Esophagus mucosa (tissue), 1 donor: ENCODE measurements around the gene GREM2. TPM values are rescaled to one million over a fixed set of nuclear protein-coding genes. Genes with fewer than 3 reads are reported as not detected.

ENCODE experiments used
- ATAC-seq: fragments of 200-7000 bp; cut with Tn5 transposase; one replicate; pipeline ENCODE4 v1.9.1; 2020
- total RNA-seq: library from RNA; stranded (reverse); gene quantifications from one replicate; pipeline ENCODE4 v1.2.4, GENCODE V29; 2023
- donor health status: DM: yes; HTN: yes; CAD: no.

Gene GREM2
- total RNA-seq, 1 donor from 2014 or later, result 0.52 TPM

DNA sequence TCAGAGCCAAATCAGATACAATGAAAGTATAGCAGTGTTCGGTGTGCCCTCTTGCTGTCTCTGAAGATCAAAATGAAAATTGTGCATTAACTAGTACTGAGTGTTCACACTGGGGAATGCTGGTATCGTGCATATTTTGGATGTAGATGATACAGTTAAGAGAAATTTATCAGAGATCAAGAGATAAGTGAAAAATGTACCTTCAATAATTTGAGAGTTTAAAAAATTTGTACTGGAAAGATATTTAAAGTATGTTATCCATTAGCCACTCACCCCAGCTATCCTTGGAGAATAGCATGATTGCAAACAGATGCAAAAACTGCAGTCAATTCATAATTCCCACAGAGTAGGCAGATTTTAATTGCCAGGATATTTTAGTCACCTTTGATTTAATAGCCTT is 56.4 kb downstream of the GREM2 start:
- ATAC-seq, result no peak

DNA sequence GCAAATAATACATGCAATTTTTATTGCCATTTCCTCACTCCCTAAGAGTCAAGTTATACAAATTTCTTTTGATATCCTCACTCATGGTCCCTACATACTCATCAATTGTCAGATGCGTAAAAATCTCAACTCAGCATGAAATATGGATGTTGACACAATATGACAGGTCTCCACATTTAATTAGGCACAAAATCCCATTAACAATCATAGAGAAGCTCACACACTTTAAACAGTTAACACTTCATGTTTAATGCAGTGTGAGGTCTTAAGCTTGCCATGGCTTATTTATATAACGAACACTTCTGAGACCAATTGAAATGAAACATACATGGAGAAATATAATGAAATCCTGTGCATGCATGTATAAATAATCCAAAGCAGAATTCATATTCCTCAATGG is 58.6 kb downstream of the GREM2 start:
- ATAC-seq, result no peak

DNA sequence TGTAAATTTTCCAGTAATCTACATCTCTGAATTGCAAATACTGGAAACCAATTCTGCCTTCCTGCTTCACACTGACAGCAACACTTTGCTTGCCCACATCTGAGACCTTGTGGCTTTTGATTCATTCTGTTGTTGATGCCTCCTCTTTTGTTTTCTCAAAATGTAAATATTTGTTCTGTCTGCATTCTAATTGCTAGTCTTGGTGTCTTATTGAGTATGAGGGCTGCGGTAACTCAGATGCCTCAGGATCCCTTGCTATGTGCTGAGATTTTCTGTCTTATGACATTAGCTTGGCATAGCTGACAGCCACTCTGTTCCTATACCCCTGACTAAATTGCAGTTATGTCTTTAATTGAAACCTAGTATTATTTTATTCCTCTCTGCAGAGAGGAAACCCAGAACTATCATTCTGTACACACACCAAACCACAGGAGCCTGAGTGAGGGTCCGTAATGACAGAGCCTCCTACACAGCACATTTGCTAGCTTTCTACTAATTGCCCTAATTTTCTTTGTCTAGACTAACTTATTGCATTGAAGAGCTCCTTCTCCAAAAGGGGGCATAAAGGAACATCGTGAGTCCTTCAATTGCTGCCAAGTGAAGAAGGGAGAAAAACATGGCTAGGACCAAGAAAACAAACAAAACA is 72.1 kb downstream of the GREM2 start:
- ATAC-seq, result no peak

DNA sequence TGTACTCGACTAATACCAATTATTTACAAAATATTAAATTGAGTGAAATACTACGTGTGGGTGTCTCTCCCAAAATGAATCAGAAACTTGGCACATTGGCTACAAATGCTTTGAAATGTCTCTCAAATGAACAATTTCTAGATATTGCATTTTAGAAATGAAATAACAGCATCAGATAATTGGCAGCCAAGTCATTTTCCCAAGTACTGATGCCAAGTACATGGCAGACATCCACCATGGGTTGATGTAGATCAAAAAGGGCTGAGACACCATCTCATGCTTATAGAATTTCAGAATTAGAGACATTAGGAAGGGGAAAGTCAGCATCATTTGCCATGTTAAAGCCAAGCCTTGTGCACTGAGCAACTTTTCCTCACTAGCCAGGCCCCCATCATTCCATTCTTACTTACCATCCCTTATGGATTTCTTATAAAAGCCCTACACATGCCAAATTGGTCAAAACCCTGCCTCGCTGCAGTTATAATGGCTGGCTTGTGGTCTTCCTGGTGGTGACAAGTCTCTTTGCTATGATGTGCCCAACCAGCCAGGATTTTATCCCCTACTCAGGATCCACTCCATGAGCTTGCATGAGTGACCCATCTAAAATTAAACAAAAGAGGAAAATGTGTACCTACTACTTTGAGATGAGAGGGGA is 73.1 kb downstream of the GREM2 start:
- ATAC-seq, result no peak

DNA sequence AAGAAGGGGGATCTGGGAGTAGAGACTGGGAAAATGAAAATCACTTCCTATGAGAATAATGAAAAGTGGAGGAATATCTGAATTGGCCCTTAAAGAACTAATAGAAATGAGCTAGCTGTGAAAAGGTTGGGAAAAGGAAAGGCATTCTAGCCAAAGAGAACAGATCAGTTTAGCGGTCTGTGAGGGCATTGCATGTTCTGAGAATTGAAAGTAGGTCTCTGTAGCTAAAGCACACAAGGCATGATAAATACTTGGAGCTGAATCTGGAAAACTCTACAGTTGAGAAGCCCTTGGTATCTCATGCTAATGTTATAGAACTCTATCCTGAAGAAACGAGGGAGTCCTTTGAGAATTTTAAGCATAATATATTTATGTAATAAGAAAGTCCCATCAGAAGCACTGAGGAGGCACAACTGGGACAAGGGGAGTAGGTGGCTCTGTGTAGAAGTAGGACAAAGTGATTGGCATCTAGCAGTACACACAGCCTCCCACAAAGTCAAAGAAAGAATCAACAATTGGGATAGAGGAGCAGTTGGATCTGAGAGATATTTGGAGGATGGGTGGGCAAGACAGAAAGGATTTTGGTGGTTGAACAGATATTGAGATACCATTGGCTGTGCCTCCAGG is 78.7 kb downstream of the GREM2 start:
- ATAC-seq, result no peak

DNA sequence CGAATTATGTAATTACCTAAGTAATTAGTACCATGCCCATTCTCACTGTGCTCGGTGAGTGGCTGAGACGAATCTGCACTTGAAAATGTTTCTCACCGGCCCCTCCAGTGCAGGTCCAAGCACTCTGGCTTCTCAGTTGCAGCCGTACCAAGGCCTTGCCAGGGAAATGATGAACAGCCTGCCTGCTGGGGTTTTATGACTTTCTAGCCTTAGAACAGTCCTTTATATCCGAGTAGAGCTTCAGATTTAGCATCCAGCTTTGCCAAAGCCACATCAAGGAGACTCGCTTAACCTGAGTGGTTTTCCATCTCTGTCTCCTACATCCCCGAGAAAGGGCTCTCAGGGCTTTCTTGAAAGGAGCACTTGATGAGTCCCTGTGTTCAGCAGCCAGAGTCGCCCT is 83.4 kb downstream of the GREM2 start:
- no peak for ATAC-seq

DNA sequence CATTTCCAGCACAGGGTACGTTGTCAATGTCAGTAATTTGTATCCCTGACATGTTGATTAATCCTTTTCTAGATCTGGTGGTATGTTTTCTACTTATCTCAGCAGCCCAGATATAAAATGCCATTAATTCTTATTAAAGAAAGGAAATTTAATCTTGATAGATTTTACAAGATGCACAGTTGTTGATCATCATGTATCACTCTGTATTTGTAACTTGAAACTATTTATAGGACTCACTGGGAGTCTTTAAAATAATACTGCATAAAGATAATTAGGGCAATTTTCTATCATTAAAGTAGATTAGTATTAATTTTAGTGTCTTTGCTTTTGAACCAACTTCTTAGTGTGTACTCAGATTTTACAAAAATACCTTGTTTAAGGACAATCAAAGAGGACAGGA is 84.9 kb downstream of the GREM2 start:
- no peak for ATAC-seq

DNA sequence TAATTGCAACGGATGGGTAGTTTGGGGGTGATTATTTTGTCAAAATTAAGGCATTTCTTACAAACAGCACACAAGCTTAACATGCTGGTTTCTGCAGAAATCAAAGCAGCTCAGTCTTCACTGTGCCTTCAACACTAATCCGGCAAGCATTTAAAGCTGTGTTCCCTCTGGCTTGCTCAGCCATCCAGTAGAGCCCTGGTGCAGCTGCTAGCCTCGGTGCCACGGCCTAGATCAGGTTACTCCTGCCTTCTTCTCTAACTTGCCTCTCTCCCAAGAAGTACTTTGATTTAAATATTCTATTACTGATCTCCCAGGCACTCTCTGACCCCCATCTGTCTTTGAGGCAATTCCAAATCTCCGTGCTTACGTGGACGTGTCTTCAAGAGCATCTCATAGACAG is 85.6 kb downstream of the GREM2 start:
- ATAC-seq, result no peak

DNA sequence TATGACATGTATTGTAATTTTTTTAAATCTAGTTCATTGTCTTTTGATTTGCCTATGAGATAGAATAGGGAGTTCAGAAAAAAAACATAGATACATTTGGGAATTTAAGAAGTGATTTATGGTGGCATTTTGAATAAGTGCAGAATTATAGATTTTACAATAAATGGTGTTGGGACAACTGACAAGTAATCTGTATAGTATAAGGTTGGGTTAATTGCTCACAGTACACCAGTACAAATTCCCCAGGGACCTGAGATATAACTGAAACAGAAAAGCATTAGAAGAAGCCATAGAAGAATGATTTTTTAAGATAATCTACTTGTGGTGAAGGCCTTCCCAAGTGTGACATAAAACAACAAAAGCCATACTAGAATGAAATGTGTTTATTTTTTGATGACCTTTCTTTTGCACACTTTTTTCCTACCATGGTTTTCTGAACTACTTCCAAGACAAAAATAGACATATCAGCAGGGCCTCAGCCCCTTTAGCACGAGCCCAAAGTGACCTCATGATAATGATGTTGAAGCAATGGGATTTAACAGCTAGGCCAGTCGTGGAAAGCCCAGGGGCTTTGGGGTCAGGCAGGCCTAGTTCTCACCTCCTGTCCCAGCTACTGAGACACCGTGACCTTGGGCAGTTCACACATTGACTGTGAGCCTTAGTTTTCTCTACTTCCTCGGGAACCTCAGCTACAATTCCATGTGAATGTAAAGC is 87.4 kb downstream of the GREM2 start:
- no peak for ATAC-seq

DNA sequence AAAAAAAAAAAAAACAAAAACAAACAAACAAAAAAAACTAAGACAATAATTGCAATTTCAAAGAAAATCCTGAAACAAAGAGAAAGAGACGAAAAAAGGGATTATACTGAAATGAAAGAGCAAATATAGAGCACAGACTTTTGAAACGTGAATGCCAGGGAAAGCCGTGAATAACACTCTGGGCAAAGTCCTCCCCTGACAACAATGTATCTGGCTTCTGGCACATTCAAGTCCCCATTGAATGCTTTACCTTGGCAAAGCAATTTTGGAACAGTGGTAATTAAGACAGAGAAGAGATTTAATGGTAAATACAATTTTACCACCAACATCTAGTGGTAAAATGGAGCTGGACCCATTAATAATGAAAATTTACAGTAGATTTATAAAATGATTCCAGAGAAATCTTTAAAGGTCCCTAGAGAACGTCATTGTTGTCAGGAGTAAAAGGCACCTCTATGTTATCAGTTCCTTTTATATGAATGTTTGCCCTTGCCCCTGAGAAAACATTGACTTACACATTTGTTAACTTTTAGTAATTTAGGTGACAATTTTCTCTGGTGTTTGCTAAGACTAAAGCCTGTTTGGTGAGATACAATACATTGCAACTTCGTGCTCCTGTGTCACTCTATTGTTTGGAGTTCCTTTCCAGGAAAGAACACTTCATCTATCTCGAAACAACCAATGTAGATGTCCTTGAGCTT is 89.7 kb downstream of the GREM2 start:
- ATAC-seq, result no peak

DNA sequence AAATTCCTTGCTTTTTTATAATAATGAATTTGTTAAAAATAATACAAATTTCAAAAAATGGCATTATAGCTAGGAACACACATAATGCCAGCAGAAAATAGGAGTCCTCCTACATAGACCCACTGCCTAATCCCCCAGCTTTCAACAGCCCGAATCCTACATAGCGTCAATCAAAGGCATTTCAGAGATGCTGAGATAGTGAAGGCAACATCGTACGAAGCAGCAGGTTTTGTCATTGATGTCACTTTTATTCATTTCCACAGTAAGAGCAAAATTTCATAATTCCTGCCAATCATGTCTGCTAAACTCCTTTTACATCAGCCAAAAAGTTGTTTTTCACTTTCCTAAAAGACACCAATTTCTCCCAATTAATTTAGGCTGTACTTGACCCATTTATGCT is 94.1 kb downstream of the GREM2 start:
- ATAC-seq, result no peak

DNA sequence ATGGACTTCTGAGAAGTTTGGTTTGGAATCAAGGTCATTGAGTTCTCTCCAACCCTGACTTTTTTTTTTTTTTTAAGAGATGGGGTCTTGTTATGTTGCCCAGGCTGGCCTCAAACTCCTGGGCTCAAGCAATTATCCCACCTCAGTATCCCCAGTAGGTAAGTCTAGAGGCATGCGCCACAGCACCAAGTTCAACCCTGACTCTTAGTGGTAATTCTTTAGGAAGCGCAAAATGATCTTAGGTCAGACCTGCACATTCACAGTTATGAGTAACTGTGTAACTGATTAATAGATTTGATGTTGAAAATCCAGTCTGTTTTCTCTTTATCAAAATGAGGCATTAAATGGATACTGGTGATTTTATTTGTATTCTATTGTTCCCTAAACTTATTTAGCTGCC is 95.9 kb downstream of the GREM2 start:
- no peak for ATAC-seq

DNA sequence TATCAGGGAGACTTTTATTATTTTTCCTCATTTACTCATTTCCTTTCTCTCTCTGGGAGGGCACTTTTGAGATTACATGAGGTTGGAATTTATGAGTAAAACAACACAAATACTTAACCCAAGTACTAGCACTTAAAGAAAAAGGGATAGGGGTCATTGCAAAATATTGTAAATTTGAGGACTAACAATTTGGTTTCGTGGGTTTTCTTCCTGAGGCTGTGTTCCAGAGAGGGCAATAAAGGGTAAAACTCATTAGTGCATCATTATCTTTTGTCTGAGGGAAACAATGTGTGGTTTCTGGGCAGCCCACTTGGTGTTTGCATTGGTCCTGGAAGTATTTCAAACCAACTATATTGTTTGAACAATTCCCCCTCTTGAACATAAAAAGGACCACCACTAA is 96.5 kb downstream of the GREM2 start:
- ATAC-seq, result no peak

DNA sequence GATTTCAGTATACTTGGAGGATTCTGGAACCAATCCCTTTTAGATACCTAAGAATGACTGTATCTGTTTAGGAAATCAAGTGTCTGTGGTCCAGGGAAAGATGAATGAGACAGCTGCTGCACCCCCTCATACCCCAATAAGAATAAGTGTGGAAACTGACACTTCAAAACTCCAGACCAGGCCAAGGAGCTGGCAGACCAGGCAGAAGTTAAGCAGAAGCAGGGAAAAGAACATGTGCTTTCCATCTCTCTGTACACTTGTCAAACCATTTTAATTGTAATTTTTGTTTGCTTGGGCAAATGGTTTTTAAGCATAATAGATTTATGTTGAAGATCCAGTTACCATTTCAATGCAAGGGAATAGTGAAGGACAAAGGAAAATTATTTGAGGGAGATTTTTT is 100.2 kb downstream of the GREM2 start:
- no peak for ATAC-seq

DNA sequence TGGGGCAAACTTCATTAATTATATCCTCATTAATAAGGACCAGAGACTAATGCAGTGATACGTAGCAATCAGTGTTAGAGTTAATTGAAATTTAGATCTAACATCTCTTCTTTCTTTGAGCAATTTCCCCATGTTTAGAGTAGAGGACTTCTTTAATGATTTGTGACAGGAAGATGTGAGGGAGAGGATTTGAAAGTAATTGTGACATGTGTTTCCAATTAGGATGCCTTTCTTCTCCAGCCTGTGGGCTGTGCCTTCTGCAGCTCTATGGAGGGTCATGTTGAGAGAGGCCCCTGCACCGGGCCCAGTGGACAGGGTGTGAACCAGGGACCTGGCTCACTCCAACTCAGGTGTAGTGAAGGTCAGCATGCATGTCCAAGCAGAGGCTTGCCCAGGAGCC is 103.0 kb downstream of the GREM2 start:
- ATAC-seq, result no peak

DNA sequence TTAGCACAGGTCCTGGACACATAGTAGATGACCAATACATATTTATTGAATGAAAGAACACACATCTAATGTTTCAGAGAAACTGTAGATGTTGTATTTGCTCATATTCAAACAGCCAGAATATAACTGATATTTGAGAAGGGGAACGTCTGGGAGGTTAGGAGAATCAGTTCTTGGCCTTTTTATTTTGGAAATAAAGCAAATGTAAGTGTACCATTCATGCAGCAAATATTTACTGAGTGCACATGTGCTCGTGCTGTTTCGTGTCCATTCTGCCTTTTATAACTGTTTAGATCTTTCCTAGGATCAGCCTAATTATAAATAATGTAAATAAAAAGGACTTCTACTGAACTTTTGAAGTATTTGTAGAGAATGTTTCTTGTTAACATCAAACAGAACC is 103.8 kb downstream of the GREM2 start:
- ATAC-seq, result no peak

DNA sequence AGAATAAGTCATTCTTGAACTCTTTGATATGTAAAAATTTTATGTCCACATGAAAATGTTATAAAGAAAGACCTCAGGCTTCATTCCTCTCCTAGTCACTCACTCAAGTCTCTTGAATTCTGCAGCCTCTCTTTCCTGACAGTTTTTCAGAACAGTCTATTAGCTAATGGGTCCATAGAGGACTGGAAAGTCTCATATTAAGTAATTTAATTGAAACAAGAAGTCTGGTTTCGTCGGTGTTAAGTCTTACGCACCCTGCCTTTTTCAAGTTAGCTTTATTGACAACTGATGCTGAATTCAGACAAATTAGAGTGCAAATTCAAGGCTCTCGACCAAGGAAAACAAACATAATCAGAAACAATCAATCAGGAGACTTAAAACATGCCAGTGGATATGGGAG is 105.8 kb downstream of the GREM2 start:
- ATAC-seq, result no peak

DNA sequence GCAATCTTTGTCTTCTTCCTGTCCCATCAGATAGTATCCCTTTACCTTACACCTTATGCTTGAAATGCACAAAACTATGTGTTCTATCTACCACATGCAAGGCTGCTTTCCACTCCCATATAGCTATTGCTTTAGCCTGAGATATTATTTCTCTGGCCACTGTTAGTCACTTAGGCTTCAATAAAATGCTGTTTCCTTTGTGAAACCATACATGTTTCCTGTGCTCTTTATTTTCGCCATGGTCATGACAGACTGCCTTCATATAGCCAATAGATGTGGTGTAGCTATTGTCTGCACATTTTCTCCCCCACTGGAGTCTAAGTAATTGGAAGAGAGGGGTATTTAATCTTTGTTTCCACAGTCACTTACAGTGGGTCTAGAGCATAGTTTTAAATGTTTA is 108.4 kb downstream of the GREM2 start:
- ATAC-seq, result no peak

DNA sequence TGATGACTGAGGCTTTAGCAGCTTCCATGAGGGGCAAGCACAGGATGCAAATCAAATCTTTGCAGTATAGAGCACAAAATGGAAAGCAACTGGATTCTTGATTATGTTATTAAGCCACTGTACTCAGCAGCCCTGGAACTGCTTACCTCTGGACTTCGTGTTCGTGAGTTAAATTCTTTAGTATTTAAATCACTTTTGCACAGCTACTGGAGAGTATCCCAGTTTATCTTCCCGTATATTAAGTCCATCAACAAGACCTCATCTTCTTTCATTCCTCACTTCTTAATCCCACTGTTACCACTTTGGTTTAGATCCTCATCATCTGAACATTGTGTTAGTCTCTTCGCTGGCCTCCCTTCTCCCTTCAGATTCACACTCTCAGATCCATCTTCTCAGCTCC is 108.9 kb downstream of the GREM2 start:
- ATAC-seq, result no peak

DNA sequence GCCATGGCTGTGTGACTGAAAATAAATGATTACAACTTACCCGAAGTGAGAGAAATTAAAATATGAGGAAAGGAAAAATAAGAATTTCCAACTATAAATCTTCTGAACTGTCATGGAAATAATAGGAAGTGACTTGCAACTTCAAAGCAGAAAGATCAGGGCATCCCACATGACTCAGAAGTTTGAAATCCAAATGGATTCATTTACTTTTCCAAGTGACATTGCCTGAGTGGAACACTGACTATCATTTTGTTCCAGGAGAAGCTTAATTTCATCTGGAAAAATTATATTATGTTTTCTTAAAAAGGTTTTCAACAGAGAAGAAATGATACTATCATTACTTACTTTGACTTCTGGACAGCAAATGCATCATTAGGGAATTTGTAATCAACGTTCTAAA is 110.8 kb downstream of the GREM2 start:
- ATAC-seq, result no peak

DNA sequence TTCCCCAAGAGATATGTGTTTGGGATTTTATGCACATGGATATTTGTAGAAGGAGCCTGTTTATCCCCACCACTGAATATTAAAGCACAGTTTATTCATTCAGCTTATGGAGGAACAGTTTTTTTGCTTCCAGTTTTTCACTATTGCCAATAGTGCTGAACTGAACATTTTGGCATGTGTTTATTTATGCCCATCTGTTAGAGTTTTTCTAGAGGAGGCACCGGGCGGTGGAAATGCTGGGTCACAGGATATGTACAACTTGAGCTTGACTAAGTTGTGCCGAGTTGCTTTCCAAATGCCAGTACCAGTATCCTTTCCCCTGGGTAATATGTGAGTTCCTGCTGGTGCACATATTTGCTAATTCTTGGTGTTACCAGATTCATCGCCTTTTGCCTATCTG is 111.3 kb downstream of the GREM2 start:
- ATAC-seq, result no peak

DNA sequence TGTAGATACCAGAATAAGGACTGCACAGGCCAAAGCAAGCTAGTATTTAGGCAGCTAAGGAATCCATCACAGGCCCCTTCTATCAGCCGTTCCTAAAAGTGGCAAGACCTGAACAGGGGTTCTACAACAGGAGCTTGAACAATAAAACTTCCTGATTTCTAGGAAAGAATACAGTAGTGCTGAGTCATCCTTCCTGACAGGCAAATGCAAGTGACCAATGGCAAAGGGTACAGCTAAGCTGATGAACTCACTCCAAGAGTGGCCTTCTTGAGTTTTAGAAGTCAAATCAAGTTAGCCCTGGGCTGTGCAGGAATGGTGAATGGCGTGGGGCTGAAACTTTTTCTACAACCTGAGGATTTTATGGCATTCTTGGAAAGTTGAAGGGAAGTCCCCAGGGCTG is 112.9 kb downstream of the GREM2 start:
- ATAC-seq, result no peak

DNA sequence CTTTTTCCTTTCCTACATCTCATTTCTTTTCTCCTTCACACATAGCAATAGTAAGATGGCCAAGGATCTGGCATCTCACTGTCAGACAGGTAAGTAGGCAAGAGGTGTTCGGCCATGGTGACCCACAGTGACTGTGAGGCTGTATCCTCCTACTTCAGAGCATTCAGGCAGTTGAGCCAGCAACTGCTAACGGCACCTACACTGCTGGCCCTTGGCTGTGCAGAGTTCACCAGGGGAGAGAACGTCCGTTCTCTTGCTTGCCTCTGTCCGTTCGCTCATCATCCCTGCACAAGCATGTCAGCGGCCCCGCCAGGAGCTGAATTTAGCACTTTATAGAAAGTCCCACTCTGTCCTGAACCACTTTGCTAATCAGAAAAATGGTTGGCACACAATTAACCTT is 113.6 kb downstream of the GREM2 start:
- no peak for ATAC-seq
